ENCODE measurements around the gene RPS6KA5. TPM values are rescaled to one million over a fixed set of nuclear protein-coding genes. Genes with fewer than 3 reads are reported as not detected.
A peak's percentile ranks its signal among the peaks of the same experiment; 100 is the strongest.
"Not testable (repeated sequence)": the region's sequence is repeated elsewhere in the genome, so short reads cannot be mapped to it uniquely, and the experiment has no call there.

The RPS6KA5 gene
- total RNA-seq, 1 experiment from 2014 or later: 1.9 TPM

- H3K9me3 ChIP-seq (replicated peaks): no peaks in the 10 kb centered on the region
- DNase-seq (ENCODE audit: low read depth in 1 of 2, low spot score in 2 of 2): no peak
- H3K4me3 ChIP-seq: no peak overlapping the region
- no peaks in the 10 kb centered on the region for H3K27me3 ChIP-seq (replicated peaks)
- H3K27ac ChIP-seq: no peak overlapping the region
- H3K4me1 ChIP-seq (replicated peaks): no peaks in the 10 kb centered on the region
- H3K36me3 ChIP-seq: no peaks in the 10 kb centered on the region
These were observed 193.6 kb downstream of the RPS6KA5 start for GRCh38 chr14:90866833-90867232.

- Histone ChIP-seq H3K36me3 (no peaks in the 10 kb centered on the region), H3K4me3 (no peak overlapping the region), H3K4me1 (replicated peaks) (no peaks in the 10 kb centered on the region), H3K27ac (no peak overlapping the region), H3K9me3 (replicated peaks) (no peaks in the 10 kb centered on the region), H3K27me3 (replicated peaks) (no peaks in the 10 kb centered on the region)
- no peak for DNase-seq (ENCODE audit: low read depth in 1 of 2, low spot score in 2 of 2)
These were observed 195.7 kb downstream of the RPS6KA5 start for GRCh38 chr14:90864741-90865140.

- no peak overlapping the region for H3K27ac ChIP-seq
- H3K4me1 ChIP-seq (replicated peaks): no peaks in the 10 kb centered on the region
- H3K9me3 ChIP-seq (replicated peaks): no peaks in the 10 kb centered on the region
- DNase-seq (ENCODE audit: low read depth in 1 of 2, low spot score in 2 of 2): no peak
- H3K36me3 ChIP-seq: no peaks in the 10 kb centered on the region
- H3K27me3 ChIP-seq (replicated peaks): no peaks in the 10 kb centered on the region
- no peak overlapping the region for H3K4me3 ChIP-seq
These were observed 201.9 kb downstream of the RPS6KA5 start for GRCh38 chr14:90858511-90858910.

GRCh38 chr14:90857866-90858265, 202.6 kb downstream of the RPS6KA5 start:
- no peak for DNase-seq (ENCODE audit: low read depth in 1 of 2, low spot score in 2 of 2)
- Histone ChIP-seq H3K4me1 (replicated peaks) (no peaks in the 10 kb centered on the region), H3K9me3 (replicated peaks) (no peaks in the 10 kb centered on the region), H3K27me3 (replicated peaks) (no peaks in the 10 kb centered on the region), H3K4me3 (no peak overlapping the region), H3K27ac (no peak overlapping the region), H3K36me3 (no peaks in the 10 kb centered on the region)

GRCh38 chr14:90856115-90856514, 204.3 kb downstream of the RPS6KA5 start:
- not testable (repeated sequence) for H3K4me1 ChIP-seq (replicated peaks); H3K27ac ChIP-seq; DNase-seq (ENCODE audit: low read depth in 1 of 2, low spot score in 2 of 2); H3K4me3 ChIP-seq; H3K27me3 ChIP-seq (replicated peaks); H3K36me3 ChIP-seq; H3K9me3 ChIP-seq (replicated peaks)

- H3K4me1 ChIP-seq (replicated peaks): peaks cover 4% of the 10 kb centered on the region
- H3K27ac ChIP-seq: no peak overlapping the region
- DNase-seq (ENCODE audit: low read depth in 1 of 2, low spot score in 2 of 2): no peak
- no peaks in the 10 kb centered on the region for H3K9me3 ChIP-seq (replicated peaks)
- H3K27me3 ChIP-seq (replicated peaks): no peaks in the 10 kb centered on the region
- H3K4me3 ChIP-seq: no peak overlapping the region
- H3K36me3 ChIP-seq: no peaks in the 10 kb centered on the region
These were observed 207.3 kb downstream of the RPS6KA5 start for GRCh38 chr14:90853116-90853515.

GRCh38 chr14:90851327-90852036, 209.0 kb downstream of the RPS6KA5 start:
- Histone ChIP-seq H3K36me3 (no peaks in the 10 kb centered on the region), H3K4me1 (replicated peaks) (peaks cover 4% of the 10 kb centered on the region), H3K27ac (no peak overlapping the region), H3K4me3 (no peak overlapping the region), H3K27me3 (replicated peaks) (no peaks in the 10 kb centered on the region), H3K9me3 (replicated peaks) (no peaks in the 10 kb centered on the region)
- DNase-seq (ENCODE audit: low read depth in 1 of 2, low spot score in 2 of 2): no peak

GRCh38 chr14:90850487-90850886, 210.0 kb downstream of the RPS6KA5 start:
- Histone ChIP-seq H3K27ac (0 out of 2 replicates have a peak overlapping the region, but pooled peaks have one; percentile 43), H3K27me3 (replicated peaks) (no peaks in the 10 kb centered on the region), H3K9me3 (replicated peaks) (no peaks in the 10 kb centered on the region), H3K4me1 (replicated peaks) (peaks cover 4% of the 10 kb centered on the region), H3K4me3 (no peak overlapping the region), H3K36me3 (no peaks in the 10 kb centered on the region)
- peak in 1 of 2 experiments; percentile 12 for DNase-seq (ENCODE audit: low read depth in 1 of 2, low spot score in 2 of 2)

- H3K9me3 ChIP-seq (replicated peaks): no peaks in the 10 kb centered on the region
- no peak for DNase-seq (ENCODE audit: low read depth in 1 of 2, low spot score in 2 of 2)
- no peaks in the 10 kb centered on the region for H3K27me3 ChIP-seq (replicated peaks)
- no peak overlapping the region for H3K4me3 ChIP-seq
- H3K36me3 ChIP-seq: no peaks in the 10 kb centered on the region
- H3K27ac ChIP-seq: no peak overlapping the region
- H3K4me1 ChIP-seq (replicated peaks): peaks cover 4% of the 10 kb centered on the region
These were observed 210.5 kb downstream of the RPS6KA5 start for GRCh38 chr14:90849787-90850444.

GRCh38 chr14:90848944-90849731, 211.3 kb downstream of the RPS6KA5 start:
- Histone ChIP-seq H3K4me1 (replicated peaks) (peaks cover 4% of the 10 kb centered on the region), H3K36me3 (no peaks in the 10 kb centered on the region), H3K4me3 (no peak overlapping the region), H3K27ac (no peak overlapping the region), H3K9me3 (replicated peaks) (no peaks in the 10 kb centered on the region), H3K27me3 (replicated peaks) (no peaks in the 10 kb centered on the region)
- no peak for DNase-seq (ENCODE audit: low read depth in 1 of 2, low spot score in 2 of 2)

GRCh38 chr14:90846511-90846910, 213.9 kb downstream of the RPS6KA5 start:
- no peak for DNase-seq (ENCODE audit: low read depth in 1 of 2, low spot score in 2 of 2)
- Histone ChIP-seq H3K27ac (no peak overlapping the region), H3K36me3 (no peaks in the 10 kb centered on the region), H3K9me3 (replicated peaks) (no peaks in the 10 kb centered on the region), H3K27me3 (replicated peaks) (no peaks in the 10 kb centered on the region), H3K4me3 (no peak overlapping the region), H3K4me1 (replicated peaks) (peaks cover 4% of the 10 kb centered on the region)

- no peak overlapping the region for H3K27ac ChIP-seq
- no peak overlapping the region for H3K4me3 ChIP-seq
- no peak for DNase-seq (ENCODE audit: low read depth in 1 of 2, low spot score in 2 of 2)
- H3K4me1 ChIP-seq (replicated peaks): no peaks in the 10 kb centered on the region
- H3K36me3 ChIP-seq: no peaks in the 10 kb centered on the region
- H3K27me3 ChIP-seq (replicated peaks): no peaks in the 10 kb centered on the region
- no peaks in the 10 kb centered on the region for H3K9me3 ChIP-seq (replicated peaks)
These were observed 216.1 kb downstream of the RPS6KA5 start for GRCh38 chr14:90844321-90844720.

GRCh38 chr14:90842726-90843125, 217.7 kb downstream of the RPS6KA5 start:
- Histone ChIP-seq H3K27ac (no peak overlapping the region), H3K36me3 (no peaks in the 10 kb centered on the region), H3K4me1 (replicated peaks) (no peaks in the 10 kb centered on the region), H3K27me3 (replicated peaks) (no peaks in the 10 kb centered on the region), H3K4me3 (no peak overlapping the region), H3K9me3 (replicated peaks) (no peaks in the 10 kb centered on the region)
- DNase-seq (ENCODE audit: low read depth in 1 of 2, low spot score in 2 of 2): peak in 1 of 2 experiments; percentile 3

- H3K4me1 ChIP-seq (replicated peaks); H3K27ac ChIP-seq; H3K36me3 ChIP-seq; H3K9me3 ChIP-seq (replicated peaks); H3K4me3 ChIP-seq; H3K27me3 ChIP-seq (replicated peaks): not testable (repeated sequence)
- DNase-seq (ENCODE audit: low read depth in 1 of 2, low spot score in 2 of 2): peak in 1 of 2 experiments; percentile 15
These were observed 219.8 kb downstream of the RPS6KA5 start for GRCh38 chr14:90840667-90841066.

All from SJSA1 (cell line).